Heart right ventricle (tissue), 16 donors: ENCODE results near the gene VPS37C. TPM values are rescaled to one million over a fixed set of nuclear protein-coding genes. Genes with fewer than 3 reads are reported as not detected.

Source experiments
- ATAC-seq, 8 donors: fragments of 200-7000 bp; cut with Tn5 transposase; one replicate each; pipeline ENCODE4 v1.9.1; 2020; ENCODE audit warnings: mild to moderate bottlenecking in 8 of 8, moderate library complexity in 8 of 8, moderate number of reproducible peaks in 1 of 8
- DNase-seq, 2 donors: peaks; one replicate each; pipeline ENCODE4 v3.0.0-alpha.2; 2020
- H3K27ac ChIP-seq, 10 donors: fragments of 200-600 bp; sonication (generic) in 2 of 10; one replicate each; pipeline versions ENCODE4 v1.5.0 to v1.8.0; 2020 to 2022; ENCODE audit warnings: mild to moderate bottlenecking in 3 of 10
- H3K27me3 ChIP-seq, 7 donors: fragments of 200-600 bp; one replicate each; pipeline ENCODE4 v1.8.0; 2021 to 2022; ENCODE audit warnings: mild to moderate bottlenecking in 2 of 7
- H3K36me3 ChIP-seq, 9 donors: fragments of 200-600 bp; sonication (generic) in 1 of 9; one replicate each; pipeline versions ENCODE4 v1.5.0 to v1.8.0; 2020 to 2022; ENCODE audit warnings: mild to moderate bottlenecking in 2 of 9
- H3K4me1 ChIP-seq, 9 donors: fragments of 200-600 bp; sonication (generic) in 1 of 9; one replicate each; pipeline versions ENCODE4 v1.5.0 to v1.8.0; 2020 to 2022; ENCODE audit warnings: mild to moderate bottlenecking in 4 of 9
- H3K4me3 ChIP-seq, 10 donors: fragments of 200-600 bp; sonication (generic) in 2 of 10; one replicate each; pipeline versions ENCODE4 v1.5.0 to v1.8.0; 2020 to 2022; ENCODE audit warnings: mild to moderate bottlenecking in 7 of 10, moderate library complexity in 2 of 10
- H3K9me3 ChIP-seq, 11 donors: fragments of 200-600 bp in 10 of 11; sonication (generic) in 2 of 11; one replicate each; pipeline versions ENCODE4 v1.5.0 to v1.8.0; 2013 to 2022; ENCODE audit warnings: mild to moderate bottlenecking in 2 of 11, control low read depth in 1 of 11, moderate library complexity in 1 of 11
- WGBS, 2 donors: extraction: QIAGEN DNeasy Blood & Tissue Kit; methylation state at CpG; one replicate each; pipeline ENCODE4 v1.1.7; 2013; ENCODE audit warnings: inconsistent platforms in 1 of 2; 5-methylcytosine and 5-hydroxymethylcytosine counted together
- intact Hi-C, 10 donors: fragments of 100-400 bp; cut with DNase I; formaldehyde crosslinking; loops; one replicate each; pipeline versions ENCODE4 v1.11.1 to v1.14.2; 2022
- polyA plus RNA-seq, 2 donors: library from polyadenylated mRNA; stranded (reverse); fragments of 200-250 nt; gene quantifications; one replicate each; pipeline ENCODE4 v1.2.3, GENCODE V29; 2013
- total RNA-seq, 10 donors: library from RNA; stranded (reverse); fragmentation: NEBNext Ultra II Directional in 3 of 10; extraction: Animal tissue kit (Norgen Biotek cat#: 25700) in 3 of 10; gene quantifications; one replicate each; pipeline versions ENCODE4 v1.2.1 to v1.2.4, GENCODE V29; 2021 to 2023
- TF ChIP-seq, protein P1 (sequence below), 9 donors: fragments of 200-600 bp; sonication (generic) in 2 of 9; IDR thresholded peaks; one replicate each; pipeline versions ENCODE4 v1.5.0 to v1.8.0; 2021 to 2022; ENCODE audit warnings: antibody characterized with exemption in 9 of 9, mild to moderate bottlenecking in 5 of 9, moderate library complexity in 1 of 9
- donor health status: Arrhythmogenic right ventricular cardiomyopathy.
- donor health status: ischemic (EF 13 %, LVEDD 7.1; RV severe dilation, severe dysfunction).
- donor health status: healthy with polysubstance abuse.
- donor health status: DM: no; HTN: yes; CAD: no.
- donor health status: DM: no; HTN: no; CAD: no.
- donor health status: ischemic (EF 25% LVEDD 6.9; RV normal size, moderate dysfunction).
- donor health status: ischemic (EF 25% LVEDD 5.7; RV mildly dilated, moderate dysfunction).
- donor health status: healthy.
- donor health status: DM: yes; HTN: yes; CAD: no.
- donor health status: Ischemic cardiomyopathy.
- donor health status: ischemic (EF 35%, LVEDD 5.7; RV mildly dilated, moderate dysfunction).
- donor health status: nonischemic (EF 11% LVEDD 7.7; RV severe dilation, severe dysfunction).
- donor health status: DM: yes; HTN: yes; CAD: no.
- donor health status: PGD.
- donor health status: ischemic (EF 29% LVEDD 5.4; RV normal size, mild dysfunction).
- donor health status: nonischemic (EF 23%, LVEDD 6.1; RV moderate dilation, normal function).

VPS37C gene
- total and polyA plus RNA-seq, 12 donors = 7.7 to 21.8 (median 15.5) TPM

DNA sequence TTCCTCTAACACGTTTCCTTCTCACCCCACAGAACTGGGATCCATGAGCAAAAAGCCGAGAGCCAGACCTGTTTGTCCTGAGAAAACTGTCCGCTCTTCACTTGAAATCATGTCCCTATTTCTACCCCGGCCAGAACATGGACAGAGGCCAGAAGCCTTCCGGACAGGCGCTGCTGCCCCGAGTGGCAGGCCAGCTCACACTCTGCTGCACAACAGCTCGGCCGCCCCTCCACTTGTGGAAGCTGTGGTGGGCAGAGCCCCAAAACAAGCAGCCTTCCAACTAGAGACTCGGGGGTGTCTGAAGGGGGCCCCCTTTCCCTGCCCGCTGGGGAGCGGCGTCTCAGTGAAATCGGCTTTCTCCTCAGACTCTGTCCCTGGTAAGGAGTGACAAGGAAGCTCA is 35.0 kb downstream of the VPS37C start:
- Histone ChIP-seq H3K36me3 (peaks cover 0 to 22% (median 0%) of the 10 kb centered on the region in 9 donors), H3K4me3 (peak overlapping the region in 4 of 10 donors; percentile 5 to 20 (median 12)), H3K4me1 (peaks cover 0 to 25% (median 16%) of the 10 kb centered on the region in 9 donors), H3K27ac (no peak overlapping the region), H3K9me3 (no peaks in the 10 kb centered on the region), H3K27me3 (no peaks in the 10 kb centered on the region)
- intact Hi-C loops = loop anchor here in 6 of 10 donors (2.0 to 10.0 kb wide), 7 partner anchors 61 to 359 kb away; partner anchors contain the start of genes TMEM109 (in 2 of the 6) and CD6 (in 1 of the 6)
- DNase-seq = peak; percentile 40 to 48
- WGBS, 2 donors = 36 to 39% methylated on average over 14 of the region's 14 CpGs
- TF ChIP-seq, protein P1, sequence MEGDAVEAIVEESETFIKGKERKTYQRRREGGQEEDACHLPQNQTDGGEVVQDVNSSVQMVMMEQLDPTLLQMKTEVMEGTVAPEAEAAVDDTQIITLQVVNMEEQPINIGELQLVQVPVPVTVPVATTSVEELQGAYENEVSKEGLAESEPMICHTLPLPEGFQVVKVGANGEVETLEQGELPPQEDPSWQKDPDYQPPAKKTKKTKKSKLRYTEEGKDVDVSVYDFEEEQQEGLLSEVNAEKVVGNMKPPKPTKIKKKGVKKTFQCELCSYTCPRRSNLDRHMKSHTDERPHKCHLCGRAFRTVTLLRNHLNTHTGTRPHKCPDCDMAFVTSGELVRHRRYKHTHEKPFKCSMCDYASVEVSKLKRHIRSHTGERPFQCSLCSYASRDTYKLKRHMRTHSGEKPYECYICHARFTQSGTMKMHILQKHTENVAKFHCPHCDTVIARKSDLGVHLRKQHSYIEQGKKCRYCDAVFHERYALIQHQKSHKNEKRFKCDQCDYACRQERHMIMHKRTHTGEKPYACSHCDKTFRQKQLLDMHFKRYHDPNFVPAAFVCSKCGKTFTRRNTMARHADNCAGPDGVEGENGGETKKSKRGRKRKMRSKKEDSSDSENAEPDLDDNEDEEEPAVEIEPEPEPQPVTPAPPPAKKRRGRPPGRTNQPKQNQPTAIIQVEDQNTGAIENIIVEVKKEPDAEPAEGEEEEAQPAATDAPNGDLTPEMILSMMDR (IDR thresholded peaks at IDR 0.05) = peak in 5 of 9 donors; percentile 17 to 52 (median 34)
- ATAC-seq = peak in 4 of 8 donors; percentile 39 to 65 (median 44)

DNA sequence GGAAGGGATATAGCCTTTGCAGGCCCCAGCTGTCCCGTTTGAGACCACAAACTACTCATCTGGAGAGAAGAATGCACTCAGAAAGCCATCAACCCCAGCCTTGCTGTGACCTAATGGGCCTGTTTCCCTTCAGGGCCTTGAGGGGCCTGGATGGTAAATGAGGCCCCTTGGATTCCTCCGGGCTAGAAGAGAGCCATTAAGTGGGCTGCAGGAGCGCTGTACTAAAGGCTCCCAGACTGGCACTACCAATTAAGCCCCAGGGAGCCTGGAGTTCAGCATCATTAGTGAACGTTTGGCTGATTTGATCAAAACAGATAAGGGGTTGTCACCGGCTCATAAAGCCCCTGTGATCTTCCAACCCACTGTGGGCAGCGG is 35.9 kb downstream of the VPS37C start:
- Histone ChIP-seq H3K4me1 (peaks cover 0 to 34% (median 24%) of the 10 kb centered on the region in 9 donors), H3K27me3 (no peaks in the 10 kb centered on the region), H3K27ac (no peak overlapping the region), H3K9me3 (no peaks in the 10 kb centered on the region), H3K36me3 (peaks cover 0 to 17% (median 0%) of the 10 kb centered on the region in 9 donors), H3K4me3 (no peak overlapping the region)
- ATAC-seq (no peak), DNase-seq (no peak)
- intact Hi-C loops = loop anchor here in 5 of 10 donors (5.0 to 10.0 kb wide), 6 partner anchors 62 to 358 kb away; partner anchors contain the start of gene TMEM109 (in 2 of the 5)
- TF ChIP-seq, protein P1 (IDR thresholded peaks at IDR 0.05) = no peak
- WGBS, 2 donors = 74 to 81% methylated on average over 6 of the region's 6 CpGs

DNA sequence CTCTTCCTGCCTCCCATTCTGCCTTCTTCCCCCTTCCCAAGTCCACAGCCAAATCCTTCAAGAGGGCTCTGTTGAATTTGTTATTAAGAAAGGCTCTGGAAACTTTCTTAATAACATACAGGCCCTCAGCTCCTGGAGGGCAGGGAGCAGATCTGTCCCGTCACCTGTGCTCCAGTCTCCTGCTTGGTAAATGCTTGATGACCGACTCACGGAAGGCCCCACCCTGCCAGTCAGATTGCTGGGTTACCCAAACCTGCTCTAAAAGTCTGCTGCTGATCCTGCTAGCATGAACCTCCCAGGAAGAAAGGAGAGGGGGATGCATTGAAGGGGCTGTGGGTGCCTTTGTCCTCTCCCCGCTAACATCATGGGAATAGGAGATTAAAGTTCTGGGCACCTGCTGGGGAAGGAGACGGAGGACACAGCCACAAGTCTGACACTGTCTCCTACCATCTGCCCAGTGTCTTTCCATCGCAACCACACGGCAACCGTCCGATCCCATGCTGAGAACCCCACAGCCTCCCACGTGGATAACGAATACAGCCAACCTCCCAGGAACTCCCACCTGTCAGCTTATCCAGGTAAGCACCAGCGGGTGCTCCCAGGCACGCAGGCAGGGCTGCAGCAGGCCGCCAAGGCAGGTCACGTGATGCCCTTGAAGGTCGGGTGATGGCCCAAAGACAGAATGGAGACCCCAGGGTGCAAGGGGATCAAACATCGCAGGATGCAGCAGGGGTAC is 36.5 kb downstream of the VPS37C start:
- ATAC-seq (no peak), DNase-seq (no peak)
- H3K4me3 ChIP-seq = no peak overlapping the region
- WGBS, 2 donors = 88 to 92% methylated on average over 17 of the region's 17 CpGs
- intact Hi-C loops = loop anchor here in 5 of 10 donors (5.0 to 10.0 kb wide), 6 partner anchors 63 to 357 kb away; partner anchors contain the start of gene TMEM109 (in 2 of the 5)
- H3K27ac ChIP-seq = no peak overlapping the region
- H3K27me3 ChIP-seq = no peaks in the 10 kb centered on the region
- H3K9me3 ChIP-seq = no peaks in the 10 kb centered on the region
- H3K36me3 ChIP-seq = peaks cover 0 to 17% (median 0%) of the 10 kb centered on the region in 9 donors
- peaks cover 0 to 28% (median 20%) of the 10 kb centered on the region in 9 donors for H3K4me1 ChIP-seq
- TF ChIP-seq, protein P1 (IDR thresholded peaks at IDR 0.05) = no peak

DNA sequence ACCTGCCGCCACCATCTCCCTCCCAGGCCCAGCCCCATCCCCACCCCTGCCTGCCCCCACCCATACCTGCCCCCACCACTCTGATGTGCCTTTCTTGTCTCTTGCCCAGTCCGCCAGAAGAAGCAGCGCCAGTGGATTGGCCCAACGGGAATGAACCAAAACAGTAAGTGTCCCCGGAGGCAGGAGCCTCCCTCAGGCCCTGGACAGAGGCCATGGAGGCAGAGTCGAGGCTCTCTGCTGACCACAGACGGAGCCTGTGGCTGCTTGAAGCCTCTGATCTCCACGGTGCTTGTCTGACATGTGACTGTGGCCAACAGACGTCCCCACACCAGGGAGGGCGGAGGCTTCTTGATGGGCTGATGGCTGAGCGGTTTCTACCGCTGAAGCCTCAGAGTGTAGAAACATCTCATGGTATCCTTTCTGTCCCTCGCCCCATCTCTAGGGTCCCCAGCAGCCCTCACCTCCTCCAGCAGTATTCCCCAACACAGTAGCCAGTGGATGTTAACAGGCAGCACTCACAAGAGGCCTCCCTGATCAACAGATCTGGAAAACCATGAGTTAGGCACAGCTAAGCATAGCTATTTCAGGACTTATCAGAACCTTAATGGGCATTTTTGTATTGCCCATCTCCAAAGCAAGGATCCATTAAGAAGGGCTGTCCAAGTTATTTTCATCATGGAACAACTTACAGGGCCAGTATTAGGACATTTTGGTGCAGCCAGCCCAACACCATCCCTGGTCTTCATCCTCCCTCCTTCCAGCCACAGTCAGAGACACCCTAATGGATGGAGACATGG is 37.3 kb downstream of the VPS37C start:
- Histone ChIP-seq H3K4me1 (peaks cover 0 to 25% (median 18%) of the 10 kb centered on the region in 9 donors), H3K27me3 (no peaks in the 10 kb centered on the region), H3K36me3 (peaks cover 0 to 17% (median 0%) of the 10 kb centered on the region in 9 donors), H3K4me3 (no peak overlapping the region), H3K27ac (no peak overlapping the region), H3K9me3 (no peaks in the 10 kb centered on the region)
- intact Hi-C loops = loop anchor here in 2 of 10 donors (10.0 kb wide), 1 partner anchor 209 kb away; the partner anchor contains the start of gene TMEM109 (in 2 of the 2)
- ATAC-seq = no peak
- 71 to 80% methylated on average over 13 of the region's 13 CpGs for WGBS, 2 donors
- TF ChIP-seq, protein P1 (IDR thresholded peaks at IDR 0.05) = no peak
- no peak for DNase-seq
